ENCODE measurements around the gene S100B.

Gene S100B

DNA sequence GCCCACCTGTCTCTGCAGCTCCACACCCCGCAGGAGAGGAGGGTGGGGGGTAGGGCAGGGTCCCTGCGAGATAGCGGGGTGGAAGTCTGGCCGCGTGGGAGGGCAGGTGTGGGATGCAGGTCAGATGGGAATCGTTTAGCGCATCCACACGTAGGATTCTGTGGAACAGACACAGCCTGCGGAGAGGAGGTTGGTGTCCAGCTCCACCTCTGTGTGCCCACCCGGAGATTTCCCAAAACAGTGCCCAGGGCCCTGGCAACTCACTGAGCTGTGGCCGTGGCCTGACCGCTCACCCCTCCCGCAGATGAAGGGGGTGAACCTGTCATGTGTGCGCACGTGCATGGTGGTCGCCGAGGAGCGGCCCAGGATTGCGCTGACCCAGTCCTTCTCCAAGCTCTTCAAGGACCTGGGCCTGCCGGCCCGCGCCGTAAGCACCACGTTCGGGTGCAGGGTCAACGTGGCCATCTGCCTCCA lies 46.9 kb downstream of the S100B start:
- no peak for DNase-seq

DNA sequence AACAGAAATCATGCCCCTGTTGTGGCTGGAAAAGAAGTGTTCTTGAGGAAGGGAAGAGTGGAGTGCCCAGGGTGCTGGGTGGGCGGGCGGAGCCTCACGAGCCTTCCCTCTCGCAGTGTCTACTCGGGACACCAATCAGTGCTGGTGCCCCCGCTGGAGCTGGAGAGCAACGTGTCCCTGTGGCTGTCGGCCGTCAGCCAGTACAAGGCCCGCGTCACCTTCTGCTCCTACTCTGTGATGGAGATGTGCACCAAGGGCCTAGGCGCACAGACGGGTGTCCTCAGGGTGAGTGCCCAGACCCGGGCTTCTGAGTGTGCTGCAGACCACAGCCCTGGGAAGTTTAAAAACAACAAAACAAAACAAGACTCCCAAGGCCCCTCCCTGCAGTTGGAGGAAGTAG lies 47.4 kb downstream of the S100B start:
- DNase-seq, result no peak

- DNase-seq, result no peak
Observed at GRCh38 chr21:46556802-46557201, 48.1 kb downstream of the S100B start.

DNA sequence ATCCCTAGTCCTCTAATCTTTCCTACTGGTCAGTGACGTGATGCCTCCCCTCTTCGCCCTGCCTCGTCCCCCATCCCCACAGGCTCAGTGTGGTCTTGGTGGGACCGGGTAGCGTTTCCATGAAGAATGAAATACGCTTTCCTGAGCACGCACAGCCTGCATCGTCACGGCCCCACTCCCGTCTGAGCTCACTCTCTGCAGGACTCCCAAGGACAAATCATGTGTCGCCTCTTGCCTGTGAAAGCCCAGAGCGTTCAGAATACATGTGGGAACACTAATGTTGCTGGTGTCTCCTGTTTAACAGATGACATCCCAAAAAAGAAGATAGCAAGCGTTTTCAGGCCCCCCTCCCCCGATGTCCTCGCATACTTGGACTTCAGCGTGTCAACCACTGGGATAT lies 49.2 kb downstream of the S100B start:
- no peak for DNase-seq

- DNase-seq, result no peak
Observed at GRCh38 chr21:46555225-46555617, 49.7 kb downstream of the S100B start.

- DNase-seq, result no peak
Observed at GRCh38 chr21:46554431-46555224, 50.3 kb downstream of the S100B start.

DNA sequence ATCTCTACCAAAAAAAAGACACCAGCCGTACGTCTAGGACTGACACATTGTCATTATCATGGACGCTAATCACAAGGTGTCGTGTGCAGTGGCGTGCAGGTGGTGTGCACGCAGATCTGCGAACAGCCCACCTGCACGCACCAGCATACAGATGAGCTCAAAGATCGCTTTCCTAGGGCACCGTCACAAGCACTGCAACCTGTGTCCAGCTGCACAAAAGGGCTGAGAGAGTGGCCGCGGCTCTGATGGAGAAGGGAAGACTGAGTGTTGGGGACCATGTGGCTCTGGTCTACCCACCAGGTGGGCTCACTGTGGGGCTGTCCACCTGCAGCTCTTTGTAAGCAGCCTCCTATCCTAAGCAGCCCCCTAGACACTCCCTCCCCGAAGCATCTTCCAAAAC lies 50.9 kb downstream of the S100B start:
- no peak for DNase-seq

DNA sequence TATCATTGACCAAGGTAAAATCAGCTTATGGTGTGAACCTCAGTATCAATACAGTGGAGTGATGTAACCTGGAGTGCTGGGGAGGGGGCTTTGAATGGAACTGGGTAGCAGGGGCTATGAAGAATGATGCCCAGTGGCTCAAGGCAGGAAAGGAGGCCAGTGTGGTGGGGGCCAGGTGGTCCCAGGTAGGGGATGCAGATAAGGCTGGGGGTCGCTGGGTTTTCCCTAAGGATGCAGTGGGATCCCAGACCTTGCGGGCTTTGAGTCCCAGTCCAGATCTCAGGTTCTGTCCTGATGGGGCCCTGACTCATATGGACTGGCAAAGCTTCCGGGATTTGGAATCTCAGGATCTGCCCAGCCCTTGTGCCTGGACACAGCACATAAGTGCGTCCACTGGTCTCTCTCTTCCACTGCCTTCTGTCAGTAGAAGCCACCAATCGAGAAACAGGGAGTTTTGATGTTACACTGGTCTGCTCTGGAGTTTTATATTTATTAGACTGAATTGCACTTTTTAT lies 52.0 kb downstream of the S100B start:
- no peak for DNase-seq

GRCh38 chr21:46552274-46552673 lies 52.6 kb downstream of the S100B start:
- no peak for DNase-seq

GRCh38 chr21:46551636-46552241 lies 53.1 kb downstream of the S100B start:
- DNase-seq, result peak; percentile 41

DNA sequence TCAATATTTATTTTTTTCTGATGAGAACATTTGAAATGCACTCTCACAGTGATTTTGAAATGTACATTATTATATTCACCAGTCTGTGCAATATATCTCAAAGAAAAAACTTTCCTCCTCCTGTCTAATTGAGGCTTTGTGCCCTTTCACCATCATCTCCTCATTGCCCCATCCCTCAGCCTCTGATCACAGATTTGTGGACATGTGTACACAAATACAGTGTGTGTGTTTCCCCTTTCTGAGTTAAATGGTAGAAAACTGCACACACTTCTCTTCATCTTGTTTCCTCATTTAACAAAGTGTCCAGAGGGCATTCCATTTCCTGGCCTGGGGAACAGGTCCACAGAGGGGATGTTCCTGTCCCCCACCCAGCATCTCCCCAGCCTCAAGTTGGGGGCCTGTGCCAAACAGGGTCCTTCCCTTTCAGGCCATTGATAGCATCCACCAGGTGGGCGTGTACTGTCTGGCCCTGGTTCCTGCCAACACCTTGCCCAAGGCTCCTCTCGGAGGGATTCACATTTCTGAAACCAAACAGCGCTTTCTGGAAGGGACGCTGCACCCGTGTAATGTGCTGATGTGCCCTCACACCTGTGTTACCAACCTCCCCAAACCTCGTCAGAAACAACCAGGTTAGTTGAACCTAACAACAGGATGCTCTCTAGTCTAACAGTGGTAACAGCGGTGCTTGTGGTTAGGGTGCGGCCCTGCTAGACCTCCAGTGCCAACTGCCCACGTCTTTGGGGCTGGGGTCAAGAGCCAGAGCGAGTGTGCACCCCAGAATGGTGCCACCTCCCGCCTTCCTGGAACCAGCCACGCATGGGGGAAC lies 54.6 kb downstream of the S100B start:
- no peak for DNase-seq

- no peak for DNase-seq
Observed at GRCh38 chr21:46549650-46550049, 55.2 kb downstream of the S100B start.
